ENCODE data around the gene INS. TPM values are rescaled to one million over a fixed set of nuclear protein-coding genes. Genes with fewer than 3 reads are reported as not detected.

INS gene
- total and polyA plus RNA-seq, 11 donors, result 0.67 to 1.8 TPM; not detected in 9

- Histone ChIP-seq H3K27ac (no peak overlapping the region), H3K9me3 (no peaks in the 10 kb centered on the region), H3K4me1 (no peaks in the 10 kb centered on the region), H3K27me3 (no peaks in the 10 kb centered on the region), H3K36me3 (no peaks in the 10 kb centered on the region), H3K4me3 (no peak overlapping the region)
- ATAC-seq, result no peak
- 58 to 79% (median 64%) methylated on average over 3 to 11 of the region's 11 CpGs for WGBS, 4 donors
- intact Hi-C loops (cut with DNase I), result no loop called here
- no peak for TF ChIP-seq POLR2A (IDR thresholded peaks at IDR 0.05)
- TF ChIP-seq CTCF (IDR thresholded peaks at IDR 0.05), result no peak
- DNase-seq, result no peak
These were observed 12.8 kb upstream of the INS start for GRCh38 chr11:2173761-2174160.

GRCh38 chr11:2173150-2173693 is 12.2 kb upstream of the INS start:
- Histone ChIP-seq H3K27me3 (no peaks in the 10 kb centered on the region), H3K4me1 (no peaks in the 10 kb centered on the region), H3K9me3 (no peaks in the 10 kb centered on the region), H3K36me3 (no peaks in the 10 kb centered on the region), H3K4me3 (no peak overlapping the region), H3K27ac (no peak overlapping the region)
- ATAC-seq, result no peak
- DNase-seq, result no peak
- TF ChIP-seq POLR2A (IDR thresholded peaks at IDR 0.05) (no peak), CTCF (IDR thresholded peaks at IDR 0.05) (peak in 3 of 12 donors; percentile 10 to 17 (median 16))
- intact Hi-C loops (cut with DNase I), result no loop called here
- 82 to 87% (median 83%) methylated on average over 13 to 16 of the region's 16 CpGs for WGBS, 4 donors

- H3K9me3 ChIP-seq, result no peaks in the 10 kb centered on the region
- 79 to 86% (median 83%) methylated on average over 3 to 12 of the region's 12 CpGs for WGBS, 4 donors
- H3K4me1 ChIP-seq, result no peaks in the 10 kb centered on the region
- intact Hi-C loops (cut with DNase I), result no loop called here
- H3K27ac ChIP-seq, result no peak overlapping the region
- TF ChIP-seq POLR2A (IDR thresholded peaks at IDR 0.05), result no peak
- TF ChIP-seq CTCF (IDR thresholded peaks at IDR 0.05), result no peak
- DNase-seq, result no peak
- H3K27me3 ChIP-seq, result peaks cover 0 to 2% (median 0%) of the 10 kb centered on the region in 9 donors
- ATAC-seq, result no peak
- H3K36me3 ChIP-seq, result no peaks in the 10 kb centered on the region
- no peak overlapping the region for H3K4me3 ChIP-seq
These were observed 11.7 kb upstream of the INS start for GRCh38 chr11:2172676-2173075.

DNA sequence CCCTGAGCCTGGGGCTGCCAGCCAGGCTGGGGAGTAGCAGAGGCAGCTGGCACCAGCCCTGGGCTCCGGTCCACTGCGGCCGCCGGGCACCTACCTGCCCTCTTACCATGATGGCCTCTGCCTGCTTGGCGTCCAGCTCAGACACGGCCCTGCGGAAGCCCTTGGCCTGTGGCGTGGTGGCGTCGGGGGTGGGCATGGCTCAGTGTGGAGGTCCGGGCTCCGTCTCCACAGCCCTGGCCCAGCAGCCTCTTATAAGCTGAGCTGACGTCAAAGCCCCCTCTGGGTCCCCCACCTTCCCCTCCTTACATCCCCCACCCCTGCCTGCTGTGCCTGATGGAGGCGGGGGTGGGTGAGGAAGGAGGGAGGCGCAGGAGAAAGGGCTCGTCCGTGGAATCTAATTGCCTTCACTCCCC is 10.6 kb upstream of the INS start, which contains the start of gene TH:
TH (minus strand) TSS at position 225 of the 413 bp plus-strand sequence; CDS start at position 196, 29 bp downstream.
- Histone ChIP-seq H3K4me1 (peaks cover 0 to 4% (median under 1%) of the 10 kb centered on the region in 12 donors), H3K36me3 (no peaks in the 10 kb centered on the region), H3K4me3 (no peak within 1 kb of the TSS), H3K9me3 (no peaks in the 10 kb centered on the region), H3K27ac (no peak within 1 kb of the TSS), H3K27me3 (peaks cover 0 to 13% (median 1%) of the 10 kb centered on the region in 9 donors)
- no peak for TF ChIP-seq CTCF (IDR thresholded peaks at IDR 0.05)
- ATAC-seq, result no peak
- no peak for DNase-seq
- intact Hi-C loops (cut with DNase I), result no loop called here
- WGBS, 4 donors, result 76 to 80% (median 77%) methylated on average over 13 to 17 of the region's 17 CpGs
